ENCODE data around the gene SLC25A51.
"Not testable (repeated sequence)": the region's sequence is repeated elsewhere in the genome, so short reads cannot be mapped to it uniquely, and the experiment has no call there.

The SLC25A51 gene

DNA sequence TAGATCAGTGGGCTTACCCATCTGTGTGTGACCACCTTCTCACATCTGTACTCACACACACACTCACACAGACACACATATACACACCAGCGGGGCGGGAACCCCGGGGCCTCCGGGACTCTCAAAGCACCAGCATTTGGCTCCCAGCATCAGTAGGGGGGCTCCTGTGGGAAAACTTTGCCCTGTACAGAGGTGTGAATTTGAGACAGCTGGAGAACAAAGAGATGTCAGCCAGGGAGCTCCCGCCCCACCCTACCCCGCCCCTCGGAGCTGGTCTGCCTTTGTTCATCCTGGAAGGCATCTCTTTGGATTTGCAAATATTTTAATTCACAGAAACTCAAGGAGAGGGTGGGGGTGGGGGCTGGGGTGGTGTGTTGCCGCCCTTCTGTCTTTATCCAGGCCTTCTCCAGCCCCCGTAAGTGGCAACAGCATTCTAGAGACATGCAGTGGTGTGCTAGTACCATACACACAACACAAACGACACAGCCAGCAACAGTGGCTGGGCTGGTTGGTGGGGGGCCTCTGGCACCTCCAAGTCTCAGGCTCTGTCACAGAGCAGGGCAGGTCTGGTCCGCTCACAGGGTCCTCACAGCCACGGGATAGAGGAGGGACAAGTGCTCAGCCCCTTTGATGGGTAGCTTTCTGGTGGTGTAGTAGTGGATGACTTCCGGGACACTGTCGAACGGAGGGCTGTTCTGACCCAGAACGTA lies 15.5 kb upstream of the SLC25A51 start:
- DNase-seq = no peak

DNA sequence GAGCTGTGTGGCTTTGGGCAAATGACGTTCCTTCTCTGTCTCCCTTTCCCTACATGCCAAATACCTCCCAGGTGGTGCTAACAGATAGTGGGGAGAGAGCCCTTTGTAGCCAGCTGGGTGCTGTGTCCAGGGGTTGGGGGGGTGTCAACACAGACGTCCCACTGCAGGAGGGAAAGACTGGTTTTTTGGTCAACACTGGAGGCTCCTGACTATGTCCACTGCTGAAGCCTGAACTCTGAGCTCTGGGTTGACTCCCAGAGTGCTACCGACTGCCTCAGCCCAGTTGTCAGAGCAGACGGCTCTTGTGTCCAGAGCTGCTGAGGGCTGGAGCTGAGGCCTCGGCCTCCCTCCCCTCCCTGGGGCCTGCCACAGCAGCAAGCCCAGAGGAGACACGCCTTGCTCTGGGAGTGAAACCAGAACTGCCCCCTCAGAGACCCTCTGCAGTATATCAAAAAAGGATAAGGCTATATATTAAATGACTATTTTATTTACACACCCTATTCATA lies 14.8 kb upstream of the SLC25A51 start:
- no peak for DNase-seq

DNA sequence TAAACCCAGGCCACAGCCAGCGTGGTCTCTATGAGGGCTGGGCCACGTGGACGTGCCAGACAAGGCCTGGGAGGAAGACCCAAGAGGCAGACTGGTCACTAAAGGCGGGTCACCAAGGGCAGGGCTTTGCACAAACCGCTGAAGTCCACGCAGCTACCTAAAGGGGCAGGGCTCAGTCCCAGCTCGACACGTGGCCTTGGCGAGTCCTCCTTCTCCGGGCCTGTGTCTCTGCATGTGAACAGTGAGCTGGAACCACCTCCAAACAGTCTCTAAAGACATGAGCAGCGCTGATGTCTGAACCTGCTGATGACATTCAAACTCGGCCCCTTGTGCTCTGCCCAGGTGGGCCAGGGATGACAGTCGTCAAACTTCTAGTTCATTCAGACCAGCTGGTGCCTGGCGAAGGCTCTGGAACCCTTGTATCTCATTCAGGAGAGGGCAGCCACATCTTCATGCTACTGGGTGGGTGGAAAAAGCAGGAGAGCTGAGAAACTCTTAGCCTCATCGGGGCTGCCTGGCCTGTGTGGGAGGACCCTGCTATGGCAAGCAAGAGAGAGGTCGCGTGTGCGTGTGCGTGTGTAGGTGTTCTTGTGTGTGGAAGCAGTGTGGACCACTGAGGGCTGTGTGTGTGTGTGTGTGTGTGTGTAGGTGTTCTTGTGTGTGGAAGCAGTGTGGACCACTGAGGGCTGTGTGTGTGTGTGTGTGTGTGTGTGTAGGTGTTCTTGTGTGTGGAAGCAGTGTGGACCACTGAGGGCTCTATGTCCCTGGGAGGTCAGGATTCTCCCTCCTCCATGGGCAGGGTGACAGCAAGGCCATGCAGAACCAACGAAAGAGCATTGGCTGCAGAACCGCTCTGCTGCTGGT lies 14.1 kb upstream of the SLC25A51 start:
- no peak for DNase-seq

DNA sequence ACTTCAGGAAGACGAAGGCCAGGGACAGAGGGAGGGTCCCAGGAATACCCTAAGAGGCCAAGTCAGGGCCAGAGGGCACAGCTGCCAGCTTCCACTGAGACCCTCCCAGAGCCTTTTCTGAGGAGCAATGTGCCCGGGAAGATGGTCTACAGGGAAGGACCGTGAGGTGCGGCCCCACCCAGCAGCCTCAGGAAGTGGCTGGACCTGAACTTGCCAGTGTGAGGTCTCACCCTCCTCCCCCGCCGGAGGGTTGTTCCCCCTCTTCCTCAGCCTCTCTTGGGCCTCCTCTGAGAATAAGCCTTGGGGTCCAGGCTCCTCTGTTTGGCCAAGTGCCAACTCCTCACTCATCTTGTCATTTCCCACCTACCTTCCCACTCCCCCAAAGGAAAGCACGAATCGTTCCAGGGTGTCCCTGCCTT lies 13.4 kb upstream of the SLC25A51 start:
- no peak for DNase-seq

DNA sequence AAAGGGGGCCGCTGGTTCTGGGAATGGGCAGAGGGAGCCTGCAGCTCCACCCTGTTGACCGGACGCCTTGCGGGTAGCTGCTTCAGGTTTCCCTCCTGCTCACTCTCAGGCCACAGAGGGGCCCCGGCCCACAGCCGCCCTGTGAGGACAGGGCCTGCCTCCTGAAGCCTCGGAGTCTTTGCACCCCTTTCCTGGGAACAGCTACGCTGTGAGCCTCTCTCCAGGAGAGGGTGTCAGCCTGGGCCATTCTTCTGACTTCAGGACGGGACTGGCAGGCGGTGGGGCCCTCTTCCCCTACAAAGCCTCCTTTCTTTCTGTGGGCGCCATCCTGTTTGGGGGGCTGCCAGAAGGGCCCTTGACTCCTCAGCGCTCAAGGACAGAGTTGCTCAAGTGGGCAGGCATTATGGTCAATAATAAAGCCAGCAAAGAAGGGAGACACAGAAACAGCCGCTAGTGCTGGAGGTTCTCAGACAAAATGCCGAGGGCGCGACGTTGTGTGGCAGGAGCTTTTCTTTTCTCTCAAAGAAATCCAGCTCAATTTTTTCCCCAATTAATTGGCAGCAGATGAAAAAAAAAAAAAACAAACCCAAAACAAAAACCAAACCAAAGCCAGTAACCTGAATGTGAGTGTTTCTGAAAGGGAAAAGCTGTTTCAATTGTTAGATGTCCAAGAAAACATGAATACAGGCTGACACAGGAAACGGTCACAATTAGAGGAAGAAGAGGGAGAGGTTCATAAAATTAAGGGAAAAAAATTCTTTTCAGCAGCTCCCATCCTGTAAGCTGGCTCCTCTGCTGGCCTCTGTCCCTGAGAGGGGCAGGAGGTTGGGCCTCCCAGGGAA lies 12.8 kb upstream of the SLC25A51 start:
- DNase-seq = no peak

DNA sequence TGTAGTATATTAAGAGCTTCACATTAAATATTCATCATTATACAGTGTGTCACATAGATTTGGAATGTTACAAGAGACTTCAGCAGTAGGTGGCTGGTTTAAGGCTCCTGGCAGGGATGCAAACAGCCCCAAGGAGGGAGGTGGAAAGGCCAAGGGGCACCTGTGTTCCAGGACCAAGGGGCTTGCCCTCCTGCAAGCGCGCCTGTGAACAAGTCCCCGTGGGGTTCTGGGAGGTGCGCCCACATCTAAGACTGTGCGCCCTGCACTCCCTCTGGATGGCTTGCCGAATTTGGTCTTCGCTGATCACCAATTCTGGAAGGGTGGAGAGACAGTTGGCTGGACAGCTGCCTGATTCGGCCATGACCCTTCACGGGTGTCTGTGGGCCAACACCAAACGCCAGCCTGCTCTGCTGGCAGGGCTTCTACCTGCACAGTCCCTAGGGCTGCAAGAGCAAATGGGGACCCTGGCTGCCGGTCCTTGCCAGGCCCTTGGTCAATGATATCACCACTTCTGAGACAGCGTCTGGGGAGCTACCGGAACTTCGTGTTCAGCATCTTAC lies 12.1 kb upstream of the SLC25A51 start:
- DNase-seq = no peak

DNA sequence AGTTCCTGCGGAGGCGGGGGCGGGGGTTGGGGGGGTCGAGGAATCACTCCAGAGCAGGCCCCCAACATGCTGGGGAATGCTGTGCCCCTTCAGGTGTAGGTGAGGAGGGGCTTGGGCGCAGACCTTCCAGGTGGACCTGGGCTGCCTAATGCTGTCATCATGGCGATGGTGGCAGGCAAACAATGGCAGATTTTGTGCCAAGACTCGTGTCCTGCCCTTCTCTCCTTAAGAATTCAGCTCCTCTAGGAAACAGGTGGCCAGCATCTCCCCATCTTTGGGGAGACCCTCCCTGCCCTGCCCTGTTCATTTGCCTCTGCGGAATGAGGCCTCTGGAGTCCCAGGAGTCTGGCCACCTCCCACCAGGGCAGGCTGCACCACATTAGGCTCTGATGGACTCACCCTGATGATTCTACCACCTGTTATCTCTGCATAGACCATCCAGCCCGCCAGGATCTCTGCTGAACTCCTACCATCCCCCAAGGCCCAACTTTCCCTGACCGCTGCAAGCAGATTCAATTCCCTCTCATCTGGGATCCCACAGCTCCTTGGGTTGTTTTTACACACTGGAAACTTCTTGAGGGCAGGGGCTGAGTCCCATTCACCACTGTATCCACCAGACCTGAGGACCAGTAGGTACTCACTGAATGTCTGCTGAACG lies 10.9 kb upstream of the SLC25A51 start:
- no peak for DNase-seq

DNA sequence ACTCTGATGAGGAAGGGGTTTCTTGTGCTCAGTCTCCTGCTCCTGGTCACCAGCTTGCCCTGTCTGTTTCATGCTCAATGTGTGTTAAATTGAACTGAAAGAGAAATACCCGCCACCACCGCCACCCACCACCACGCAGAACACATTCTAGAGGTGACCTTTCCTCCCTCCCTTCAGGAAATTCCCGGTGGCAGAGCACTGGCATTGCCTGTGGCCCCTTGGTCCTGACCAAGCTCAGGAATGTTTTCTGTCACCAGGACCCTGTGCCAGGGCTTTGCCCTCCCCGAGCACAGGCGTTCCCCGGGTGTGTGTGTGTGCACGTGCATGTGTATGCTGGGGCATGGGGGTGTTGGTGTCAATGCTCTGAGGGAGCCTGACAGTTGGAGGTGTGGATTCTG lies 10.2 kb upstream of the SLC25A51 start:
- DNase-seq = no peak

DNA sequence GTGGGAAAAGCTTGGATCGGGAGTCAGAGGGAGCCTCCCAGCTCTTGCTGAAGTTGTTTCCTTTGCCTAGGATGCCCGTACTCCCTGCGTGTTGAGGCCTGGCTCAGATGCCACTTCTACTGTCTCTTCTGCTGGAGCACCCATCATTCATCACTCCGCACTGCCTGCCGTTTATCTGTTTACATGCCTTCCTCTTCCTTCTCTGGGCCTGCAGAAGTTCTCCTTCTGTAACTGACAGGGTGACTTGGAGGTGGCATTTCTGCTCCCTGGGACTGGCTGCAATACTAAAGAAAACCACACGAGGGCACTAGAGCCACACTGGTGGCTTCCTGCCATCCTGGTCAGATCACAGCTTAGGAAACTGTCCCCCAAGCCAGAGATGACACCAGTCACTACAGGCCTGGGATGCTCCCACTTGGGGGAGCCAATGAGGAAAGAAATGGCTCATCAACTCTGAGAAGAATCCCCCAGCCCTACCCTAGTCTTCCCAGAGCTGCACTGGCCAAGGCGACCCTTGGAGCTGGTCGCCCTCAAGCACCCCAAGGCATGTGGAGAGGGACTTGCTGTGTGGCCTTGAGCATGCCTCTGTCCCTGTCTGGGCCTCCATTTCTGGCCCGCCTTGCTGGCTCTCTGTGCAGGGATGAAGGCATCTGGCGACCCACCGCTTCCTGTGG lies 9.7 kb upstream of the SLC25A51 start:
- DNase-seq = peak; percentile 94 to 98

DNA sequence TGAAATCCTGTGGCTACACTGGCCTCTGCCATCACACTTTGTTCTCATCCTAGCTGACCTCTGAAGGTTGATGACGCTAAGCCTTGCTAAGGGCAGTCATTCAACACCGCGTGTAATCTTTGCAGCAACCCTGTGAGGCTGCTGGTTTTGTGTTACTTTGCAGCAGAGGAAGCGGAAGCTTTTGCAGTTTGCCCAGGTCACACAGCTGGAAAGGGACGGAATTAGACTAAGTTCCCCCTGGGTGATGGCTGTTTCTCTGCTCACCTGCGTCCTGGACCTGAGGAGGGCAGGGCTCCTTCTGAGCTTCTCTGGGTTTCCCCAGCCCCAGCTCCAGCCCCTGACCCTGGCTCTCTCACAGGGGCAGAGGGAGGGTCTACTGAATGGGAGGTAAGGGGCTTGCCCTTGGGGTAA lies 7.3 kb upstream of the SLC25A51 start:
- DNase-seq = no peak

DNA sequence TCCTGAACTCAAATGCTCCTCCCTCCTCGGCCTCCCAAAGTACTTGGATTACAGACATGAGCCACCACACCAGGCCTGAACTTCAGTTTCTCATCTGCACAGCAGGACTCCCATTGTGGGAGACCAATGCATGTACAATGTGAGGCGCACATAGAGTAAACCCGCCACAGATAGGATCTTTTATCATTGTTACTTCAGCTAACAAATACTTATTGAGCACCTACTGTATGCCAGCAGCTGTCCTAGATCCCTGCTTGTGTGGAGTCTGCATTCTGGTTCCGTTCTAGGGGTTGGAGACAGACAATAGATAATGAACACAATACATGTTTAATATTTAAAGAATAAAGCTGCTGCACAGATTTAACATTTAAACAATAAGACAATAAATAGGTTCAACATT lies 6.3 kb upstream of the SLC25A51 start:
- no peak for DNase-seq

DNA sequence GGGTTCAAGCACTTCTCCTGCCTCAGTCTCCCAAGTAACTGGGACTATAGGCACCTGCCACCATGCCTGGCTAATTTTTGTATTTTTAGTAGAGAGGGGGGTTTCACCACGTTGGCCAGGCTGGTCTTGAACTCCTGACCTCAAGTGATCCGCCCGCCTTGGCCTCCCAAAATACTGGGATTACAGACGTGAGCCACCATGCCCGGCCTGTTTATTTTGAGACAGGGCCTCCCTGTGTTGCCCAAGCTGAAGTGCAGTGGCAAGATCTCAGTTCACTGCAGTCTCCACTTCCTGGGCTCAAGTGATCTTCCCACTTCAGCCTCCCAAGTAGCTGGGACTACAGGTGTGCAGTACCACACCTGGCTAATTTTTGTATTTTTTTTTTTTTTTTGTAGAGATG lies 5.9 kb upstream of the SLC25A51 start:
- DNase-seq = not testable (repeated sequence)

DNA sequence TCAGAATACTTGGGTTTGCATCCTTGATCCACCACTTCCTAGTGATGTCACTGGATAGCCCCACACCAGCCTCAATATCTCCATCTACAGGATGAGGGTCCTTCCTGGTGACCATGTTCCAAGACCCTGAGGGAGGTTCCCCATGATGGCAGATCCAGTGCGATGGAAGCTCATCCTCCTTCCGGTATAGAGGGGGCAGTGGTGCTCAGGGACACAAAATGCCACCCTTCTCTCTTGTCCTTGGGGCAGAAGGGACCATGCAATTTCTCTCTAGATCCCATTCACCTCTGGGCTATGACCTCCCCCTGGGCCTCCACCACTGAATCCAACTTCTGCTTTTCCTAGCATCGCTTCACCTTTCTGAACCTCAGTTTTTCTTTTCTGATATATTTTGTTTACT lies 5.4 kb upstream of the SLC25A51 start:
- no peak for DNase-seq

DNA sequence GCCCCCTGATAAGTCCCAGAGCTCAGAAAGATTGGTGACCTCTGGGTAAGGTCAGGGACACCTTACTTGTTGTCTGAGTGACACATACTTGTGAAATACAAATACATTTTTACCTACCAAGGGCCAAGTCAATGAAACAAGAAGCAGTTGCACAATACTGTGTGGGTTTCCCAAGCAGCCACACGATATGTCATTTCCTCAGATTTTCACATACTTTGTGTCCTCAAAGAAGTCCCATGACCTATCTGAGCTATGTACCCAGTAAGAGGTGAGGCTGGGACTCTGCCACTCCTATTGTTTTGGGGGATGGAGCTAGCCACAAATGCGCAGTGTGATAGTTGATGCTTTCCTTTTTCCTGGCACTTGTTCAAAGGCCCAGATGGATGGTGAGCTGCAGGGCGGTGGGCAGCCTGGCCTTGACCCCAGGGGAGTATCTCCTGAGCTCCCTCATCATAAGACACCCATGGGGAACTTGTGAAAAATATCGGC lies 4.8 kb upstream of the SLC25A51 start:
- peak; percentile 93 to 96 for DNase-seq

DNA sequence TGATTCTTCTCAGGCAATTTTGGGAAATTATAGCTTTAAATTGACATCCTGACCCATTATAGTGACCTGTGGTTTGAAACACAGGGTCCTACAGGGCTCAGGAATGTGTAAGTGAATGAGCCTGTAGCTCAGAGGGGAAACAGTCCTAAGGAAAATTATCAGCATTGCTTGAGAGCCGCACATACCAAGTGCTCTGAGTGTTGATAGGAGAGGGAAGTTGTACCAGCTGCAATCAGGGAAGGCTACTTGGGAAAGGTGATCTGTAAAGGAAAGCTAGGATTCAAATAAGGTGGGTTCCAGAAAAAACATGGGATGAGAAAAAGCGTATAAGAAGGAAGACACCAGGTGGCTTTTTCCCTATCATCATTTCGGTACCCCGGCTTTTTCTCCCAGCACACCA lies 4.4 kb upstream of the SLC25A51 start:
- no peak for DNase-seq

DNA sequence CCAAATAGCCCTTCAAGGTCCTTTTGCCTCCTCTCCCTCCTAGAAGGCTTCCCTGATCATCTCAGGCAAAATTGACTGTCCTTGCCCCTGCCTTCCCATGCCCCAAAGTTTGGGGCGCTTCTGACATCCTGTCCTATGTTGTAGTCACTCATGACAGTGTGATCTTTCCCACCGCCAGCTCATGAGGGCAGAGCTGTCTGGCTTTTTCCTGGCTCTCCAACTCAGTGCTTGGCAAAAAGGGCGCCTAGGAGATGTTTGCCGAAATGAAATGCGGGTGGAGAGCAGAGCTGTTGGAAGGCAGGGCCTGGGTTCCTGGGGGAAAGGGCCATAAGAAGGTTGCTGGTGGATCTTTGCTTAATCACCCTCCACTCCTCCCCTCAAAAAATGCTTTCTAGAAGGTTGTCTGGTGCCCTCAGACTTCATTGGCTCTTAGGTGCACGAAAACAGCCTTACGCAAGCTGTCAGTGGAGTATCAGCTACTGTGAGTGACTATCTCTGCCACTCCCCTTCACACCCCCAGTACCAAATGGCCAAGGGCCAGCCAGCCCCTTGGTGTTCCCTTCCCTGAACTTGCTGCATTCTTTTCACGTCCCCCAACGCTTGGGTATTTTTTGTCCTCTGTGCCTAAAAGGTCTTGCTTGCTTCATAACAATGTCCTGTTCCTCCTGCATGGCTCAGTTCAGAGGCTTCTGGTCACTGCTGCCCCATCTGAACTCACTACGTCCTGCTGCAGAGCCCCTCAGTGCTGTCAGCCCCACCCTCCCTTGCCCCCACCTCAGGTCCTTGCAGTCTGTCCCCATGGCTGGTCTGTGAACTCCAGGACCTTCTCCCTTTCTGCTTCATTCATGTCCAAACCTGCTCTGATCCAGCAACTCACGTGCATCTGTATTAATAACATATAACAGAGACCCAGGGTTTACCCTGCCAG lies 2.6 kb upstream of the SLC25A51 start:
- DNase-seq = no peak

DNA sequence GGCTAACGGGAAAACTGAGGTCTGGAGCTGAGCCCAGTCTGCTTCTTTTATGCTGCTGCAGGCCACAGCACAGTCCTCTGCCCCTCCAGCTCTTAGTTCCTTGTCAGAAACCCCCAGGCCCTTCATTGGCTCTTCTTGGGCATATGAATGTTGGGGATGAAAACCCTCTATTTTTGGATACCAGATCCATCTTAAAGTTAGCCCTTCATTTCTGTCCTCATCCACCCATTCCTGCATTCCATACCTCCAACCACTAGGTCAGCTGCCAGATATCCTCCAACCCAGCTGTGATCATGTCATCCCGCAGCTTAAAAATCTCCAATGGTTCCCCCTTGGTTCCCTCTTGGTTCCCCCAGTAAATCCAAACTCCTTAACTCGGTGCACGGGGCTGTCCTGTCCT lies 1.8 kb upstream of the SLC25A51 start:
- no peak for DNase-seq

DNA sequence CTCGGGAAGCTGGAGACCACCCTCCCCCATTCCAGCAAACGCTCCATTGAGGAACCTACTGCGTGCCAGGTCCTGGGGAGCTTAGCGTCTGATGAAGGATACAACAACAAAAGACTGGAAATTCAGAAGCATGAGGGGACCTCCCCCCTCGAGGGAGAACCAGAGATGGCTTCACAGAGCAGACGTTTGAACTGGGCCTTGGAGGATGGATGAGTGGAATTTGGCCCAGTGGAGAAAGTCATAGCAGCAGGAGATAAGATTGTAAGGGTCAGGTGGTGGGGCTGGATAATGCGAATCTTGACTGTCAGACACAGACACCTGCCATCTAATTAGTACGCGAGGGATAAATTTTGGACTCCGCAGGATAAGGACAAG lies 1.2 kb upstream of the SLC25A51 start:
- no peak for DNase-seq

DNA sequence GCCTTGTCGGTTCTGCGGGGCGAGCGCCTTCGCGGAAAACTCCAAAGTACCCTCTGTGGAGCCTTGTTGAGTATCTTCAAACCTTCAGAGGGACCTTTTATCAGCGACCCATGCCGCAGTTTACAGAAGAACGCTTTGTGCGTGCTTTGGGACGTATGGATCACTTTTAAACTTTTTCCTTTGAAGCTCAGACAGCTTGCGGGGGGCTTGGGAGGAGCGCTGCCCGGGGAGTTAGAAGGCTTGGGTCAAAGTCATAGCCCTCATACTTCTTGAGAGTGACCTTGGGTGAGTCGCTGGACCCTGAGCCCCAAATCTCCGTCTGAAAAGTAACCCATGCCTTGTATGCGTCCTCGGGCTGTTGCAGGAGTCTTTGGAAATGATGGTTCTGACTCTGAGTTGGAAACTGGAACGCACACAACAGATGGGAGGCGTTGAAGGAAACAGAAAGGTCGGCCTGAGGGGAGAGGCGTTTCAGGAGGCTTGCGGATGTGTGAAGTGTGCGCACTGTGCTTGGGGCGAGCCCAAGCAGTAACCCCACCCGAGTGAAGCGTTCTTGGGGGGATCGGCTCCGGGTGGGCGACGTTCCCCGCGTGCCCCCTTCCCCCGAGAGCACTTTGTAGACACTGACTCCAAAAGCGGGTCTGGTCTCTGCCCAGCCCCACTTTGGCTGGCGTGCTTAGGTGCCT lies 661 bp upstream of the SLC25A51 start:
- DNase-seq = no peak
